HepG2 (cell line): ENCODE measurements around the gene PRSS16. TPM values are rescaled to one million over a fixed set of nuclear protein-coding genes. Genes with fewer than 3 reads are reported as not detected.
A peak's percentile ranks its signal among the peaks of the same experiment; 100 is the strongest.
"Not testable (repeated sequence)": the region's sequence is repeated elsewhere in the genome, so short reads cannot be mapped to it uniquely, and the experiment has no call there.

Experiments
- ATAC-seq: fragments of 200-7000 bp; cut with Tn5 transposase; 3 replicates; pipeline ENCODE4 v1.9.1; 2020; ENCODE audit warnings: mild to moderate bottlenecking, moderate library complexity
- BruUV-seq: library from RNA; stranded (reverse); fragments of 400-500 nt; replicated peaks from 2 replicates; lab custom pipeline; 2021; lab: Mats Ljungman, UMichigan
- CTCF ChIA-PET: fragments of 300-600 bp; formaldehyde crosslinking; extraction: SDS; loops from one replicate; lab custom pipeline; 2021; ENCODE audit warnings: low total read pairs, inconsistent platforms, low intra/inter-chr PET ratio; lab: Yijun Ruan, JAX
- POLR2A ChIA-PET: fragments of 350-600 bp; sonication (Branson Sonifier 250); formaldehyde crosslinking; loops from one replicate; lab custom pipeline; 2020; ENCODE audit warnings: antibody characterized with exemption, inconsistent platforms; lab: Yijun Ruan, JAX
- DNase-seq: peaks from one replicate; pipeline ENCODE4 v3.0.0-alpha.2; 2015; ENCODE audit warnings: low spot score
- FAIRE-seq: peaks from 3 replicates; lab custom pipeline; 2011; peaks lifted over from hg19 to GRCh38; lab: Jason Lieb, UNC
- H2AFZ ChIP-seq: one replicate; pipeline ENCODE4 v1.6.1; 2011; ENCODE audit warnings: low read length, inconsistent platforms
- H3K27ac ChIP-seq: fragments of 300-600 bp; 3 replicates; pipeline ENCODE4 v1.8.0; 2011; ENCODE audit warnings: mixed run types, mild to moderate bottlenecking, mixed read lengths, low read length, inconsistent platforms; ENCODE audit not compliant: insufficient read depth; ENCODE audit errors: extremely low read length
- H3K27me3 ChIP-seq, 2 experiments: fragments of 200-600 bp in 1 of 2; 2 replicates in 1 of 2; 3 replicates in 1 of 2; pipeline versions ENCODE4 v1.6.0 to v1.8.0; 2011; ENCODE audit warnings: low read length in 2 of 2, mild to moderate bottlenecking in 2 of 2, moderate library complexity in 2 of 2, inconsistent platforms in 1 of 2; ENCODE audit not compliant: insufficient read depth in 2 of 2, control insufficient read depth in 1 of 2
- H3K36me3 ChIP-seq, 2 experiments: fragments of 200-600 bp in 1 of 2; replicated peaks in 1 of 2; 2 replicates in 1 of 2; 3 replicates in 1 of 2; pipeline versions ENCODE4 v1.5.1 to v1.8.0; 2011; ENCODE audit warnings: low read length in 2 of 2, inconsistent platforms in 1 of 2; ENCODE audit not compliant: insufficient read depth in 2 of 2, control insufficient read depth in 1 of 2
- H3K4me1 ChIP-seq: 2 replicates; pipeline ENCODE4 v1.5.1; 2012; ENCODE audit warnings: low read length, inconsistent platforms; ENCODE audit not compliant: insufficient read depth
- H3K4me2 ChIP-seq: 2 replicates; pipeline ENCODE4 v1.6.0; 2011; ENCODE audit warnings: low read depth, low read length, inconsistent platforms
- H3K4me3 ChIP-seq, 3 experiments: fragments of 200-600 bp in 1 of 3; sonication (generic), shearing (Covaris generic) in 1 of 3; replicated peaks in 1 of 3; 2 replicates each; pipeline ENCODE4 v1.5.1; 2011 to 2016; ENCODE audit warnings: low read length in 3 of 3, inconsistent platforms in 2 of 3, low read depth in 2 of 3, mild to moderate bottlenecking in 2 of 3, control low read depth in 1 of 3, mixed read lengths in 1 of 3; ENCODE audit not compliant: insufficient read depth in 1 of 3
- H3K79me2 ChIP-seq: one replicate; pipeline ENCODE4 v1.6.1; 2011; ENCODE audit warnings: low read length, inconsistent platforms; ENCODE audit not compliant: insufficient read depth
- H3K9ac ChIP-seq: 2 replicates; pipeline ENCODE4 v1.6.0; 2011; ENCODE audit warnings: mild to moderate bottlenecking, low read depth, low read length, inconsistent platforms; ENCODE audit not compliant: insufficient read depth
- H3K9me3 ChIP-seq: 2 replicates; pipeline ENCODE4 v1.5.1; 2012; ENCODE audit warnings: mild to moderate bottlenecking, low read length
- H4K20me1 ChIP-seq: 2 replicates; pipeline ENCODE4 v1.6.0; 2011; ENCODE audit warnings: inconsistent platforms, mild to moderate bottlenecking, low read length, moderate library complexity; ENCODE audit not compliant: insufficient read depth
- CBX2 ChIP-seq, 2 experiments: fragments of 200-600 bp in 1 of 2; sonication (generic); formaldehyde crosslinking in 1 of 2; IDR thresholded peaks; 2 replicates each; pipeline versions ENCODE4 v1.7.0 to v1.8.1; 2018 to 2022; ENCODE audit warnings: low read depth in 2 of 2, low read length in 1 of 2, mild to moderate bottlenecking in 1 of 2, missing genetic modification reagents in 1 of 2
- PLRG1 ChIP-seq: fragments of 450-650 bp; conservative IDR thresholded peaks from 2 replicates; pipeline ENCODE4 v1.6.1; 2016
- RCOR2 ChIP-seq: IDR thresholded peaks from 2 replicates; pipeline ENCODE4 v1.6.1; 2016; ENCODE audit warnings: missing biosample characterization, missing genetic modification reagents
- TCF7 ChIP-seq: sonication (generic); IDR thresholded peaks from 2 replicates; pipeline ENCODE4 v1.6.1; 2016; ENCODE audit warnings: antibody characterized with exemption, low read depth
- YY1 ChIP-seq: IDR thresholded peaks from 2 replicates; pipeline ENCODE4 v1.6.1; 2011; ENCODE audit warnings: low read length, low read depth, moderate library complexity, mild to moderate bottlenecking; ENCODE audit not compliant: insufficient read depth, insufficient replicate concordance
- WGBS: methylation state at CpG from one replicate; pipeline ENCODE4 v1.1.6; 2017; ENCODE audit warnings: low lambda C conversion rate; 5-methylcytosine and 5-hydroxymethylcytosine counted together
- in situ Hi-C: cut with HindIII; loops from 2 replicates; pipeline ENCODE4 v1.10.0; 2017; ENCODE audit warnings: low pct_unique_long_range_greater_than_20kb; ENCODE audit not compliant: extremely low pct_ligation_motif_present
- intact Hi-C: fragments of 100-400 bp; cut with micrococcal nuclease; formaldehyde crosslinking; loops from one replicate; pipeline ENCODE4 v1.10.0; 2022; ENCODE audit not compliant: unreplicated experiment
- polyA plus RNA-seq, 8 experiments: library from polyadenylated mRNA; depleted of rRNA in 3 of 8; stranded (reverse) in 7 of 8; unstranded in 1 of 8; fragments of >200 nt; fragmentation: Illumina TruSeq in 4 of 8; extraction: Trizol in 4 of 8; gene quantifications; 2 replicates each; pipeline versions ENCODE4 v1.2.1 to v1.2.3, GENCODE V29; 2011 to 2016; ENCODE audit warnings: low read depth in 4 of 8, missing spikeins in 1 of 8, mixed read lengths in 1 of 8; ENCODE audit not compliant: insufficient read depth in 1 of 8
- total RNA-seq, 5 experiments: library from RNA; depleted of rRNA; stranded (reverse); fragments of >200 nt; fragmentation: Illumina TruSeq; extraction: Trizol; gene quantifications; 2 replicates each; pipeline ENCODE4 v1.2.3, GENCODE V29; 2016; ENCODE audit warnings: low read depth in 1 of 5
- TF ChIP-seq, protein P1 (sequence below): sonication (generic); formaldehyde crosslinking; IDR thresholded peaks from 2 replicates; pipeline ENCODE4 v1.9.0; 2021; ENCODE audit warnings: missing genetic modification reagents, mild to moderate bottlenecking, borderline replicate concordance
- TF ChIP-seq, protein P2 (sequence below): sonication (generic); formaldehyde crosslinking; IDR thresholded peaks from 2 replicates; pipeline ENCODE4 v1.4.0; 2020; ENCODE audit warnings: missing genetic modification reagents, mild to moderate bottlenecking, borderline replicate concordance
- TF ChIP-seq, protein P3 (sequence below): sonication (generic); formaldehyde crosslinking; IDR thresholded peaks from 2 replicates; pipeline ENCODE4 v1.5.0; 2020; ENCODE audit warnings: mild to moderate bottlenecking, missing genetic modification reagents

PRSS16 gene
- total and polyA plus RNA-seq, 2 of the 13 experiments (the other 11 are each of a cell fraction or from before 2014, with no cell fraction given) = not detected

DNA sequence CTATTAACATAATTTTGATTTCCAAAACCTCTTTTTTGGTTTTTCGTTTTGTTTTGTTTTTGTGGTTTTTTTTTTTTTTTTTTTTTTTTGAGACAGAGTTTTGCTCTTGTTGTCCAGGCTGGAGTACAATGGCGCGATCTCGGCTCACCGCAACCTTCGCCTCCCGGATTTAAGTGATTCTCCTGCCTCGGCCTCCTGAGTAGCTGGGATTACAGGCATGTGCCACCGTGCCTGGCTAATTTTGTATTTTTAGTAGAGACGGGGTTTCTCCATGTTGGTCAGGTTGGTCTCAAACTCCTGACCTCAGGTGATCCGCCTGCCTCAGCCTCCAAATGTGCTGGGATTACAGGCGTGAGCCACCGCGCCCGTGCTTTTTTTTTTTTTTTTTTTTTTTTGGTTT lies 24.5 kb upstream of the PRSS16 start:
- H2AFZ ChIP-seq; H3K4me3 ChIP-seq; H3K79me2 ChIP-seq; H3K9ac ChIP-seq; H3K36me3 ChIP-seq; BruUV-seq; intact Hi-C loops; H3K4me1 ChIP-seq; H3K4me2 ChIP-seq; FAIRE-seq; ATAC-seq; in situ Hi-C loops; DNase-seq; H3K27ac ChIP-seq; H3K9me3 ChIP-seq; POLR2A ChIA-PET; H3K27me3 ChIP-seq; H4K20me1 ChIP-seq; CTCF ChIA-PET; TF ChIP-seq CBX2 (CRISPR knock-in tag; IDR thresholded peaks at IDR 0.05; ENCODE audit: low read depth): not testable (repeated sequence)
- 73% methylated on average over 15 of the region's 15 CpGs for WGBS
- TF ChIP-seq CBX2 (IDR thresholded peaks at IDR 0.05; ENCODE audit: low read depth, low read length) = 0 out of 2 replicates have a peak, but pooled peaks have one; percentile 74
- TF ChIP-seq, all 625 proteins: peak for 1; not testable (repeated sequence) for 624

DNA sequence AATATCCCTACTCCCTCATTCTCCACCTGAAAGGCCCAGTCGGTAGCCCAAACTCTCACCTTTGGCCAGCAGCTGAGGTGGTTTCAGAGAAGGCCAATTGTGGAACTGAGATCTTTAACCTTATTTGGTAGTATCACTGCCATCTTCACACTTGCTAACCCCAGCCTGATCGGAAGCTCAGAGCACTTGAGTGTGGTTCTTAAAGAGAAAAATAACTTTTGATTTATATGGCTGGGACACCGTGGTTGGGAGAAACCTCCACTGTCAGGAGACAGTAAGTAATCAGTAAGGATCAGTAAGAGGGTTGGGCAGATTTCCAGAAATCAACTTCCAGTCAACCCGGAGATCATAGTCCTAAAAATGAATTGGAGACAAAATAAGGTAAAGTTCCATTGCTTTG lies 22.8 kb upstream of the PRSS16 start:
- H3K9me3 ChIP-seq = no peaks in the 10 kb centered on the region
- ATAC-seq = no peak
- H3K79me2 ChIP-seq = no peaks in the 10 kb centered on the region
- intact Hi-C loops (no loop called here), in situ Hi-C loops (no loop called here)
- ChIA-PET POLR2A (no interaction called here), CTCF (no interaction called here)
- DNase-seq = no peak
- H3K27ac ChIP-seq = no peak overlapping the region
- H3K27me3 ChIP-seq = peaks cover 0 to 3% of the 10 kb centered on the region in 2 experiments; a peak in 2 of 5 replicates
- no peak overlapping the region for H3K4me2 ChIP-seq
- H3K9ac ChIP-seq = no peak overlapping the region
- H3K4me1 ChIP-seq = no peaks in the 10 kb centered on the region; the same call in 1 of the 2 replicates
- no peak overlapping the region for H2AFZ ChIP-seq
- no peaks in the 10 kb centered on the region for H4K20me1 ChIP-seq
- no peak for TF ChIP-seq PLRG1
- TF ChIP-seq, protein P1, sequence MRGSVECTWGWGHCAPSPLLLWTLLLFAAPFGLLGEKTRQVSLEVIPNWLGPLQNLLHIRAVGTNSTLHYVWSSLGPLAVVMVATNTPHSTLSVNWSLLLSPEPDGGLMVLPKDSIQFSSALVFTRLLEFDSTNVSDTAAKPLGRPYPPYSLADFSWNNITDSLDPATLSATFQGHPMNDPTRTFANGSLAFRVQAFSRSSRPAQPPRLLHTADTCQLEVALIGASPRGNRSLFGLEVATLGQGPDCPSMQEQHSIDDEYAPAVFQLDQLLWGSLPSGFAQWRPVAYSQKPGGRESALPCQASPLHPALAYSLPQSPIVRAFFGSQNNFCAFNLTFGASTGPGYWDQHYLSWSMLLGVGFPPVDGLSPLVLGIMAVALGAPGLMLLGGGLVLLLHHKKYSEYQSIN (CRISPR knock-in tag) = no peak
- TF ChIP-seq, protein P2, sequence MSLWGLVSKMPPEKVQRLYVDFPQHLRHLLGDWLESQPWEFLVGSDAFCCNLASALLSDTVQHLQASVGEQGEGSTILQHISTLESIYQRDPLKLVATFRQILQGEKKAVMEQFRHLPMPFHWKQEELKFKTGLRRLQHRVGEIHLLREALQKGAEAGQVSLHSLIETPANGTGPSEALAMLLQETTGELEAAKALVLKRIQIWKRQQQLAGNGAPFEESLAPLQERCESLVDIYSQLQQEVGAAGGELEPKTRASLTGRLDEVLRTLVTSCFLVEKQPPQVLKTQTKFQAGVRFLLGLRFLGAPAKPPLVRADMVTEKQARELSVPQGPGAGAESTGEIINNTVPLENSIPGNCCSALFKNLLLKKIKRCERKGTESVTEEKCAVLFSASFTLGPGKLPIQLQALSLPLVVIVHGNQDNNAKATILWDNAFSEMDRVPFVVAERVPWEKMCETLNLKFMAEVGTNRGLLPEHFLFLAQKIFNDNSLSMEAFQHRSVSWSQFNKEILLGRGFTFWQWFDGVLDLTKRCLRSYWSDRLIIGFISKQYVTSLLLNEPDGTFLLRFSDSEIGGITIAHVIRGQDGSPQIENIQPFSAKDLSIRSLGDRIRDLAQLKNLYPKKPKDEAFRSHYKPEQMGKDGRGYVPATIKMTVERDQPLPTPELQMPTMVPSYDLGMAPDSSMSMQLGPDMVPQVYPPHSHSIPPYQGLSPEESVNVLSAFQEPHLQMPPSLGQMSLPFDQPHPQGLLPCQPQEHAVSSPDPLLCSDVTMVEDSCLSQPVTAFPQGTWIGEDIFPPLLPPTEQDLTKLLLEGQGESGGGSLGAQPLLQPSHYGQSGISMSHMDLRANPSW (CRISPR knock-in tag) = no peak
- TF ChIP-seq YY1 = no peak
- TF ChIP-seq RCOR2 (CRISPR knock-in tag) = no peak
- TF ChIP-seq, protein P3, sequence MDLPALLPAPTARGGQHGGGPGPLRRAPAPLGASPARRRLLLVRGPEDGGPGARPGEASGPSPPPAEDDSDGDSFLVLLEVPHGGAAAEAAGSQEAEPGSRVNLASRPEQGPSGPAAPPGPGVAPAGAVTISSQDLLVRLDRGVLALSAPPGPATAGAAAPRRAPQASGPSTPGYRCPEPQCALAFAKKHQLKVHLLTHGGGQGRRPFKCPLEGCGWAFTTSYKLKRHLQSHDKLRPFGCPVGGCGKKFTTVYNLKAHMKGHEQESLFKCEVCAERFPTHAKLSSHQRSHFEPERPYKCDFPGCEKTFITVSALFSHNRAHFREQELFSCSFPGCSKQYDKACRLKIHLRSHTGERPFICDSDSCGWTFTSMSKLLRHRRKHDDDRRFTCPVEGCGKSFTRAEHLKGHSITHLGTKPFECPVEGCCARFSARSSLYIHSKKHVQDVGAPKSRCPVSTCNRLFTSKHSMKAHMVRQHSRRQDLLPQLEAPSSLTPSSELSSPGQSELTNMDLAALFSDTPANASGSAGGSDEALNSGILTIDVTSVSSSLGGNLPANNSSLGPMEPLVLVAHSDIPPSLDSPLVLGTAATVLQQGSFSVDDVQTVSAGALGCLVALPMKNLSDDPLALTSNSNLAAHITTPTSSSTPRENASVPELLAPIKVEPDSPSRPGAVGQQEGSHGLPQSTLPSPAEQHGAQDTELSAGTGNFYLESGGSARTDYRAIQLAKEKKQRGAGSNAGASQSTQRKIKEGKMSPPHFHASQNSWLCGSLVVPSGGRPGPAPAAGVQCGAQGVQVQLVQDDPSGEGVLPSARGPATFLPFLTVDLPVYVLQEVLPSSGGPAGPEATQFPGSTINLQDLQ = no peak
- TF ChIP-seq TCF7 = no peak
- no peak overlapping the region for H3K4me3 ChIP-seq
- 18% methylated on average over 4 of the region's 4 CpGs for WGBS
- no TSS peak for BruUV-seq
- H3K36me3 ChIP-seq = no peaks in the 10 kb centered on the region
- no peak for FAIRE-seq
